Forelimb muscle (tissue), 1 donor: ENCODE results near the gene SGSM1. TPM values are rescaled to one million over a fixed set of nuclear protein-coding genes. Genes with fewer than 3 reads are reported as not detected.
"Not testable (repeated sequence)": the region's sequence is repeated elsewhere in the genome, so short reads cannot be mapped to it uniquely, and the experiment has no call there.

Experiments
- DNase-seq: peaks from one replicate; pipeline ENCODE4 v3.0.0-alpha.2; 2013; ENCODE audit warnings: low read depth
- polyA plus RNA-seq: library from polyadenylated mRNA; unstranded; fragments of 120-200 nt; gene quantifications from one replicate; pipeline ENCODE4 v1.2.1, GENCODE V29; 2013; ENCODE audit not compliant: insufficient read length

Gene SGSM1
- polyA plus RNA-seq, 1 donor = 0.09 TPM

DNA sequence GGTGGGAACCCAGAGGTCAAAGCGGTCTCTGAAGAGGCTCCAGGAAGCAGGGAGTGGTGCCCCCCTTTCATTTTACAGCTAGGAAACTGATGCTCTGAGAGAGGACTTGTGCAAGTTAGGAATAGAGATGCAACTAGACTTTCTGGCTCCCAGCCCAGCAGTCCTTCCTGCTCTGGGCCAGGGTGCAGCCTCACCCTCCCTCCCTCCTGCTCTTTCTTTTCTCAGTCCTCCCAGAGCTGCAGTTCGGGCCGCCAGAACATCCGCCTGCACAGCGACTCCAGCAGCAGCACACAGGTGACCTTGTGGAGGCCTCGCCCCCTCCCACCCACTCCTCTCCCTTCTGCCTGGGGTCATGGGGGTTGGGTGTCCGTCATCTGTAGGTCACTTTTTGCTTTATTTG lies 89.0 kb downstream of the SGSM1 start:
- peak; percentile 45 for DNase-seq

DNA sequence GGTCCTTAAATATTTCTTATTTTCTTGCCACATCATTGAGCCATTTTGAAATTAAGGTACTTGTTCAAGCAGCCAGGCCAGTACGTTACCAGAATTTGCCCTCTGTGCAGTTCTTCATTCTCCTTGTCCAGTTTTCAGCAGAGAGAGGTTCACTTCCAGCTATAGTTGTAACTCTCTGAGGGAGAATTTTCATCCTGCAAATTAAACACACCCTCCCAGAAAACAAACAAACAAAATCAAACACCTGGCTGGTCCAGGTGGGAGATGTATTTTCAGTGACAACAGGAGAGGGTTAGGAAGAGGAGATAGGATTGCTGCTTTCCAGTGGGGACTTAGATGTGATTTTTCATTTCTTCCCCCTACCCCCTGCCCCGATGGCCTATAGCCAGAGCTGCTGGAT lies 95.4 kb downstream of the SGSM1 start:
- DNase-seq = no peak

DNA sequence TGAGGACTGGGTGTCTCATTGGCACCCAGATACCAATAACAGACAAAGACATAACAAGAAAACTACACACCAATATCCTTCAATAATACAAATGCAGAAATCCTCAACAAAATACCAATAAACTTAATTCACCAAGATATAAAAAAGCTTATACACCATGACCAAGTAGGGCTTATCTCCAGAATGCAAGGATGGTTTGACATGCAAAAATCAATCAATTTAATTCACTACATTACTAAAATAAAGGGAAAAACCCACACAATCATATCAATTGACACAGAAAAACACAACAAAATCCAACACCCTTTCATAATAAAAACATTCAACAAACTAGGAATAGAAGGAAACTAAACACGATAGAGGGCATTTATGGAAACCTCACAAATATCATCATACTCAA lies 99.9 kb downstream of the SGSM1 start:
- DNase-seq = no peak

- not testable (repeated sequence) for DNase-seq
These were observed 101.1 kb downstream of the SGSM1 start for GRCh38 chr22:24907101-24907500.

GRCh38 chr22:24920029-24920428 lies 114.0 kb downstream of the SGSM1 start:
- DNase-seq = no peak

- DNase-seq = no peak
These were observed 119.8 kb downstream of the SGSM1 start for GRCh38 chr22:24925586-24926427.

GRCh38 chr22:24926428-24926725 lies 120.4 kb downstream of the SGSM1 start:
- no peak for DNase-seq

GRCh38 chr22:24926849-24927579 lies 121.0 kb downstream of the SGSM1 start:
- no peak for DNase-seq

GRCh38 chr22:24928322-24928721 lies 122.3 kb downstream of the SGSM1 start:
- DNase-seq = no peak

DNA sequence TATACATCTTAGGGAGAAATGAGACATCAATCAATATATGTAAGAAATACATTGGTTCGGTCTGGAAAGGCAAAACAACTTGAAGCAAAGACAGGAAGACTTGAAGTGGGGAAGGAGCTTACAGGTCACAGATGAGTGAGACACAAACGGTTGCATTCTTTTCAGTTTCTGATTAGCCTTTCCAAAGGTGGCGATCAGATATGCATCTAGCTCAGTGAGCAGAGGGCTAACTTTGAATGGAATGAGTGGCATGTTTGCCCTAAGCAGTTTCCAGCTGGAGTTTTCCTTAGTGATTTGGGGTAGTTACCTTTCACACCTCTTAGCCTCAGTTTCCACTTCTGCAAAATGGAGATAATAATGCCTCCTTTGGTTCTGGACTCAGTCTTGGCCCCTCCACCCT lies 124.7 kb downstream of the SGSM1 start:
- DNase-seq = no peak

GRCh38 chr22:24935771-24936483 lies 129.9 kb downstream of the SGSM1 start:
- DNase-seq = no peak

DNA sequence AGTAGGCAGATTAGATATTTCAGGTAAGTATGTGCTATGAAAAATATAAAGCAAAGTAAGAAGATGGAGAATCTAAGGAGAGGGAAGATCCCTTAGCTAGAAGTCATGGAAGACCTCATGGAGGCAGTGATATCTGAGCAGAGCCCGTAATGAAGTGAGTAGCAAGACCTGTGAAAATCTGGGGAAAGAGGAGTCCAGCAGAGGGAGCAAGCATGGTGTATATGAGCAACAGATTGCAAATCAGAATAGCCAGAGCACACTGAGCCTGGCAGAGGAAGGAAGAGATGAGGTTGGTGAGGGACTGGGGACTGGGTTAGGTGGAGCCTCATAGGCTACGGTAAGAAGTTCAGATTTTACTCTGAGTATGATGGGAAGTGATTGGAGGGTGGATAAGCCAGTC lies 131.1 kb downstream of the SGSM1 start:
- DNase-seq = no peak

GRCh38 chr22:24938741-24939341 lies 132.8 kb downstream of the SGSM1 start:
- DNase-seq = no peak

GRCh38 chr22:24942301-24942700 lies 136.3 kb downstream of the SGSM1 start:
- DNase-seq = no peak

- DNase-seq = no peak
These were observed 138.4 kb downstream of the SGSM1 start for GRCh38 chr22:24944217-24944937.

DNA sequence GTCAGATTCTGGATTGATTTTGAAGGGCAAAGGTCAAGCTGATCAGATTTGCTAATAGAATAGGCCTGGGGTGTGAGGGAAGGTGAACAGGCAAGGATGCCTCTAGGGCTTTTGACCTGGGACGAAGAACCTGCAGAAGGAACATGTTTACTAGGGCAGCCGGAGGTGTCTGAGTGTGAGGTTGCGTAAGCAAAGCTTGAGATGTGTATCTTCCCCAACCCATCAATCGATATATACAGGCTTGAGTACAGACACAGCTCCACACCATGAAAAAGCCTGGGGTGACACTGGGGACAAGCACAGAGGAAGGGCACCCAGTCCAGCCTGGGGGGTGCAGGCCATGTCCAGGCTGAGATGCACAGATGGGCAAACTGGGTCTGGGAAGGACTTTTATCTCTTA lies 139.4 kb downstream of the SGSM1 start:
- DNase-seq = no peak

- DNase-seq = no peak
These were observed 141.4 kb downstream of the SGSM1 start for GRCh38 chr22:24947383-24947782.

- no peak for DNase-seq
These were observed 141.9 kb downstream of the SGSM1 start for GRCh38 chr22:24947881-24948280.

GRCh38 chr22:24948356-24949202 lies 142.6 kb downstream of the SGSM1 start:
- no peak for DNase-seq

- no peak for DNase-seq
These were observed 144.4 kb downstream of the SGSM1 start for GRCh38 chr22:24950272-24950902.
